Spleen (tissue), 7 donors: ENCODE measurements around the gene ERH.

Source experiments
- CTCF ChIP-seq, 11 experiments: fragments of 200-600 bp in 7 of 11; fragments of 450-650 bp in 4 of 11; sonication (generic) in 4 of 11; IDR thresholded peaks in 8 of 11; conservative IDR thresholded peaks in 3 of 11; 1 replicate in 7 of 11; 2 replicates in 4 of 11; pipeline versions ENCODE4 v1.4.0 to v1.8.0; 2016 to 2021; ENCODE audit warnings: antibody characterized with exemption in 11 of 11, inconsistent platforms in 4 of 11, mild to moderate bottlenecking in 1 of 11
- POLR2A ChIP-seq, 3 donors: fragments of 450-650 bp; IDR thresholded peaks; one replicate each; pipeline ENCODE4 v1.5.1; 2017; ENCODE audit warnings: antibody characterized with exemption in 3 of 3, mild to moderate bottlenecking in 1 of 3
- POLR2AphosphoS5 ChIP-seq, 3 donors: sonication (generic); formaldehyde crosslinking; IDR thresholded peaks; one replicate each; pipeline ENCODE4 v1.5.1; 2017; ENCODE audit warnings: antibody characterized with exemption in 3 of 3
- donor health status: DM: no; HTN: no; CAD: no; lungs with moderate emphysema.
- donor health status: DM: no; HTN: no; CAD: no.
- donor health status: DM: no; HTN: no; CAD: no.

- TF ChIP-seq CTCF (IDR thresholded peaks at IDR 0.05 in 8 of 11, conservative IDR thresholded peaks at IDR 0.05 in 3 of 11) (no peak), POLR2A (IDR thresholded peaks at IDR 0.05) (no peak), POLR2AphosphoS5 (IDR thresholded peaks at IDR 0.05) (no peak)
Measured at GRCh38 chr14:69331206-69331605, 66.9 kb downstream of the ERH start.
